K562 (cell line): ENCODE results near the gene MITF. TPM values are rescaled to one million over a fixed set of nuclear protein-coding genes. Genes with fewer than 3 reads are reported as not detected.

ENCODE experiments used
- CREM ChIP-seq: IDR thresholded peaks from 2 replicates; pipeline ENCODE4 v1.6.1; 2014; ENCODE audit warnings: antibody characterized with exemption, low read depth
- FOXJ3 ChIP-seq: sonication (generic); formaldehyde crosslinking; IDR thresholded peaks from 2 replicates; pipeline ENCODE4 v1.4.0; 2020; ENCODE audit warnings: mild to moderate bottlenecking, missing genetic modification reagents
- HDAC3 ChIP-seq: fragments of 450-650 bp; IDR thresholded peaks from 2 replicates; pipeline ENCODE4 v1.6.1; 2018; ENCODE audit warnings: borderline replicate concordance, mild to moderate bottlenecking, moderate library complexity; ENCODE audit not compliant: partially characterized antibody
- NFE2L1 ChIP-seq: fragments of 450-650 bp; IDR thresholded peaks from 2 replicates; pipeline ENCODE4 v1.6.1; 2016; ENCODE audit warnings: missing genetic modification characterization, low read depth, mild to moderate bottlenecking, missing compliant biosample characterization, moderate library complexity, borderline replicate concordance
- PHB2 ChIP-seq: fragments of 450-650 bp; IDR thresholded peaks from 2 replicates; pipeline ENCODE4 v1.6.1; 2017; ENCODE audit warnings: low read depth
- PYGO2 ChIP-seq: fragments of 450-650 bp; IDR thresholded peaks from 2 replicates; pipeline ENCODE4 v1.6.1; 2016; ENCODE audit warnings: mild to moderate bottlenecking, missing genetic modification characterization, moderate library complexity, missing compliant biosample characterization
- RFX1 ChIP-seq: fragments of 450-650 bp; IDR thresholded peaks from 2 replicates; pipeline ENCODE4 v1.6.1; 2016; ENCODE audit warnings: mild to moderate bottlenecking, moderate library complexity
- RNF2 ChIP-seq: sonication (generic); IDR thresholded peaks from 2 replicates; pipeline ENCODE4 v1.6.1; 2016
- SAFB2 ChIP-seq: fragments of 200-400 bp; formaldehyde crosslinking; IDR thresholded peaks from 2 replicates; pipeline ENCODE4 v1.6.1; 2018; ENCODE audit warnings: borderline replicate concordance, low read length, low read depth, moderate library complexity; ENCODE audit not compliant: severe bottlenecking
- SMARCA4 ChIP-seq: fragments of 450-650 bp; IDR thresholded peaks from 2 replicates; pipeline ENCODE4 v1.6.1; 2016
- TFAM ChIP-seq: fragments of 250-450 bp; sonication (Bioruptor Pico); conservative IDR thresholded peaks from 2 replicates; pipeline ENCODE4 v1.5.0; 2021; ENCODE audit warnings: mild to moderate bottlenecking, moderate library complexity
- TOE1 ChIP-seq, 2 experiments: fragments of 450-650 bp in 1 of 2; sonication (generic) in 1 of 2; formaldehyde crosslinking in 1 of 2; IDR thresholded peaks; 2 replicates each; pipeline versions ENCODE4 v1.7.1 to v1.8.0; 2016 to 2022; ENCODE audit warnings: borderline replicate concordance in 2 of 2, mild to moderate bottlenecking in 2 of 2, antibody characterized with exemption in 1 of 2, inconsistent platforms in 1 of 2, low read depth in 1 of 2, missing genetic modification reagents in 1 of 2, moderate library complexity in 1 of 2
- ZNF212 ChIP-seq: fragments of 450-650 bp; formaldehyde crosslinking; IDR thresholded peaks from 2 replicates; pipeline ENCODE4 v1.4.0; 2020; ENCODE audit warnings: mild to moderate bottlenecking
- ZNF444 ChIP-seq: fragments of 250-450 bp; sonication (Bioruptor Pico); IDR thresholded peaks from 2 replicates; pipeline ENCODE4 v1.4.0; 2020; ENCODE audit warnings: mild to moderate bottlenecking, moderate library complexity
- polyA plus RNA-seq, 8 experiments: library from polyadenylated mRNA; depleted of rRNA in 4 of 8; stranded (reverse) in 5 of 8; unstranded in 3 of 8; fragments of >200 nt; fragmentation: Nextera tagmentation in 2 of 8; fragmentation: Illumina TruSeq in 1 of 8; extraction: Ambion mirVana in 2 of 8; extraction: Trizol in 1 of 8; gene quantifications; 2 replicates each; pipeline versions ENCODE4 v1.2.1 to v1.2.3, GENCODE V29; 2011 to 2014; ENCODE audit warnings: inconsistent platforms in 1 of 8, missing spikeins in 1 of 8
- total RNA-seq, 7 experiments: library from RNA; depleted of rRNA in 6 of 7; stranded (reverse); fragments of >200 nt in 6 of 7; fragmentation: Illumina TruSeq in 2 of 7; extraction: Trizol in 2 of 7; gene quantifications; 2 replicates each; pipeline versions ENCODE4 v1.2.1 to v1.2.3, GENCODE V29; 2011 to 2021; ENCODE audit warnings: low replicate concordance in 1 of 7
- TF ChIP-seq, protein P1 (sequence below): sonication (generic); formaldehyde crosslinking; IDR thresholded peaks from 2 replicates; pipeline ENCODE4 v1.9.0; 2022; ENCODE audit warnings: mild to moderate bottlenecking, missing genetic modification reagents
- TF ChIP-seq, protein P2 (sequence below): fragments of 250-450 bp; sonication (Bioruptor Pico); IDR thresholded peaks from 2 replicates; pipeline ENCODE4 v1.4.0; 2020
- TF ChIP-seq, protein P3 (sequence below): fragments of 450-650 bp; formaldehyde crosslinking; IDR thresholded peaks from 2 replicates; pipeline ENCODE4 v1.4.0; 2020; ENCODE audit warnings: mild to moderate bottlenecking, moderate library complexity
- TF ChIP-seq, protein P4 (sequence below): fragments of 450-650 bp; IDR thresholded peaks from 2 replicates; pipeline ENCODE4 v1.6.1; 2016; ENCODE audit warnings: low read depth, mild to moderate bottlenecking, moderate library complexity
- TF ChIP-seq, protein P5 (sequence below): sonication (generic); formaldehyde crosslinking; IDR thresholded peaks from 2 replicates; pipeline ENCODE4 v1.4.0; 2020; ENCODE audit warnings: mild to moderate bottlenecking, missing genetic modification reagents

Gene MITF
- total and polyA plus RNA-seq, 9 of the 15 experiments (the other 6 are each of a cell fraction or from before 2014, with no cell fraction given), result 5.6 to 14.9 (median 11.1) TPM

DNA sequence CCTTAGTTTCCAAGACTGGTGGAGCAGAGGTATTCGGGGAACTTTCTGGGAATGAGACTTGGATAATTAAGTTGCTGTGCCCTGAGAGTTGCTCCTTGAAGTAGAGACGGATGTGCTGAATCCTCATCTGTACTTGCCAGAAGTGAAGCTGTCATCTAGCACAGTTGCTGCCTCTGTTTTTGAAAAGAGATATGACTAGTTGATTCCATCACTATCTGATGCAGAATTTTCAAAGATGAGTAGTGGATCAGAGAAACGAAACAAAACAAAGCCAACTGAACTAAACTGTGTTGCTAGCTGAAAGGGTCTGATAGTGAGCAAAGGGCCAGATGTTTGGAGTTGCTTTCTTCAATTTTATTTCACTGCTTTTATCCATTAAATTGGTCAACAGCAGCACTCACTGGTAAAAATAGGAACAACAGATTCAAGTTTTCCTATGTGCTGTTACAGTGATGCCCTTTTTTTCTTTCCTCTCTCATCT, 52.7 kb downstream of the MITF start (continued):
- TF ChIP-seq, protein P1, sequence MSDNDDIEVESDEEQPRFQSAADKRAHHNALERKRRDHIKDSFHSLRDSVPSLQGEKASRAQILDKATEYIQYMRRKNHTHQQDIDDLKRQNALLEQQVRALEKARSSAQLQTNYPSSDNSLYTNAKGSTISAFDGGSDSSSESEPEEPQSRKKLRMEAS, result no peak
- TF ChIP-seq PHB2, result peak; percentile 79
- TF ChIP-seq SMARCA4, result peak; percentile 99
- no peak for TF ChIP-seq TFAM (CRISPR knock-in tag)
- TF ChIP-seq, protein P2, sequence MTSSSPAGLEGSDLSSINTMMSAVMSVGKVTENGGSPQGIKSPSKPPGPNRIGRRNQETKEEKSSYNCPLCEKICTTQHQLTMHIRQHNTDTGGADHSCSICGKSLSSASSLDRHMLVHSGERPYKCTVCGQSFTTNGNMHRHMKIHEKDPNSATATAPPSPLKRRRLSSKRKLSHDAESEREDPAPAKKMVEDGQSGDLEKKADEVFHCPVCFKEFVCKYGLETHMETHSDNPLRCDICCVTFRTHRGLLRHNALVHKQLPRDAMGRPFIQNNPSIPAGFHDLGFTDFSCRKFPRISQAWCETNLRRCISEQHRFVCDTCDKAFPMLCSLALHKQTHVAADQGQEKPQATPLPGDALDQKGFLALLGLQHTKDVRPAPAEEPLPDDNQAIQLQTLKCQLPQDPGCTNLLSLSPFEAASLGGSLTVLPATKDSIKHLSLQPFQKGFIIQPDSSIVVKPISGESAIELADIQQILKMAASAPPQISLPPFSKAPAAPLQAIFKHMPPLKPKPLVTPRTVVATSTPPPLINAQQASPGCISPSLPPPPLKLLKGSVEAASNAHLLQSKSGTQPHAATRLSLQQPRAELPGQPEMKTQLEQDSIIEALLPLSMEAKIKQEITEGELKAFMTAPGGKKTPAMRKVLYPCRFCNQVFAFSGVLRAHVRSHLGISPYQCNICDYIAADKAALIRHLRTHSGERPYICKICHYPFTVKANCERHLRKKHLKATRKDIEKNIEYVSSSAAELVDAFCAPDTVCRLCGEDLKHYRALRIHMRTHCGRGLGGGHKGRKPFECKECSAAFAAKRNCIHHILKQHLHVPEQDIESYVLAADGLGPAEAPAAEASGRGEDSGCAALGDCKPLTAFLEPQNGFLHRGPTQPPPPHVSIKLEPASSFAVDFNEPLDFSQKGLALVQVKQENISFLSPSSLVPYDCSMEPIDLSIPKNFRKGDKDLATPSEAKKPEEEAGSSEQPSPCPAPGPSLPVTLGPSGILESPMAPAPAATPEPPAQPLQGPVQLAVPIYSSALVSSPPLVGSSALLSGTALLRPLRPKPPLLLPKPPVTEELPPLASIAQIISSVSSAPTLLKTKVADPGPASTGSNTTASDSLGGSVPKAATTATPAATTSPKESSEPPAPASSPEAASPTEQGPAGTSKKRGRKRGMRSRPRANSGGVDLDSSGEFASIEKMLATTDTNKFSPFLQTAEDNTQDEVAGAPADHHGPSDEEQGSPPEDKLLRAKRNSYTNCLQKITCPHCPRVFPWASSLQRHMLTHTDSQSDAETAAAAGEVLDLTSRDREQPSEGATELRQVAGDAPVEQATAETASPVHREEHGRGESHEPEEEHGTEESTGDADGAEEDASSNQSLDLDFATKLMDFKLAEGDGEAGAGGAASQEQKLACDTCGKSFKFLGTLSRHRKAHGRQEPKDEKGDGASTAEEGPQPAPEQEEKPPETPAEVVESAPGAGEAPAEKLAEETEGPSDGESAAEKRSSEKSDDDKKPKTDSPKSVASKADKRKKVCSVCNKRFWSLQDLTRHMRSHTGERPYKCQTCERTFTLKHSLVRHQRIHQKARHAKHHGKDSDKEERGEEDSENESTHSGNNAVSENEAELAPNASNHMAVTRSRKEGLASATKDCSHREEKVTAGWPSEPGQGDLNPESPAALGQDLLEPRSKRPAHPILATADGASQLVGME, result no peak
- TF ChIP-seq, protein P3, sequence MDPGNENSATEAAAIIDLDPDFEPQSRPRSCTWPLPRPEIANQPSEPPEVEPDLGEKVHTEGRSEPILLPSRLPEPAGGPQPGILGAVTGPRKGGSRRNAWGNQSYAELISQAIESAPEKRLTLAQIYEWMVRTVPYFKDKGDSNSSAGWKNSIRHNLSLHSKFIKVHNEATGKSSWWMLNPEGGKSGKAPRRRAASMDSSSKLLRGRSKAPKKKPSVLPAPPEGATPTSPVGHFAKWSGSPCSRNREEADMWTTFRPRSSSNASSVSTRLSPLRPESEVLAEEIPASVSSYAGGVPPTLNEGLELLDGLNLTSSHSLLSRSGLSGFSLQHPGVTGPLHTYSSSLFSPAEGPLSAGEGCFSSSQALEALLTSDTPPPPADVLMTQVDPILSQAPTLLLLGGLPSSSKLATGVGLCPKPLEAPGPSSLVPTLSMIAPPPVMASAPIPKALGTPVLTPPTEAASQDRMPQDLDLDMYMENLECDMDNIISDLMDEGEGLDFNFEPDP (CRISPR knock-in tag), result no peak
- TF ChIP-seq ZNF444 (CRISPR knock-in tag), result no peak
- TF ChIP-seq RFX1, result peak; percentile 15; the same call in 1 of the 2 replicates
- TF ChIP-seq RNF2, result peak; percentile 91
- peak; percentile 44; the same call in 1 of the 2 replicates for TF ChIP-seq TOE1 (IDR thresholded peaks at IDR 0.05; ENCODE audit: borderline replicate concordance)
- TF ChIP-seq TOE1 (CRISPR knock-in tag; IDR thresholded peaks at IDR 0.05; ENCODE audit: borderline replicate concordance, low read depth), result no peak
- TF ChIP-seq PYGO2 (tag), result peak; percentile 90
- TF ChIP-seq, protein P4, sequence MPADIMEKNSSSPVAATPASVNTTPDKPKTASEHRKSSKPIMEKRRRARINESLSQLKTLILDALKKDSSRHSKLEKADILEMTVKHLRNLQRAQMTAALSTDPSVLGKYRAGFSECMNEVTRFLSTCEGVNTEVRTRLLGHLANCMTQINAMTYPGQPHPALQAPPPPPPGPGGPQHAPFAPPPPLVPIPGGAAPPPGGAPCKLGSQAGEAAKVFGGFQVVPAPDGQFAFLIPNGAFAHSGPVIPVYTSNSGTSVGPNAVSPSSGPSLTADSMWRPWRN, result peak; percentile 64; the same call in 1 of the 2 replicates
- TF ChIP-seq HDAC3, result peak; percentile 81
- no peak for TF ChIP-seq SAFB2
- peak; percentile 77 for TF ChIP-seq CREM
- TF ChIP-seq, protein P5, sequence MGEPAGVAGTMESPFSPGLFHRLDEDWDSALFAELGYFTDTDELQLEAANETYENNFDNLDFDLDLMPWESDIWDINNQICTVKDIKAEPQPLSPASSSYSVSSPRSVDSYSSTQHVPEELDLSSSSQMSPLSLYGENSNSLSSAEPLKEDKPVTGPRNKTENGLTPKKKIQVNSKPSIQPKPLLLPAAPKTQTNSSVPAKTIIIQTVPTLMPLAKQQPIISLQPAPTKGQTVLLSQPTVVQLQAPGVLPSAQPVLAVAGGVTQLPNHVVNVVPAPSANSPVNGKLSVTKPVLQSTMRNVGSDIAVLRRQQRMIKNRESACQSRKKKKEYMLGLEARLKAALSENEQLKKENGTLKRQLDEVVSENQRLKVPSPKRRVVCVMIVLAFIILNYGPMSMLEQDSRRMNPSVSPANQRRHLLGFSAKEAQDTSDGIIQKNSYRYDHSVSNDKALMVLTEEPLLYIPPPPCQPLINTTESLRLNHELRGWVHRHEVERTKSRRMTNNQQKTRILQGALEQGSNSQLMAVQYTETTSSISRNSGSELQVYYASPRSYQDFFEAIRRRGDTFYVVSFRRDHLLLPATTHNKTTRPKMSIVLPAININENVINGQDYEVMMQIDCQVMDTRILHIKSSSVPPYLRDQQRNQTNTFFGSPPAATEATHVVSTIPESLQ, result no peak
- no peak for TF ChIP-seq NFE2L1 (tag)
- no peak for TF ChIP-seq ZNF212 (CRISPR knock-in tag)
- TF ChIP-seq FOXJ3 (CRISPR knock-in tag), result no peak
